ENCODE measurements around the gene EPM2AIP1.
A peak's percentile ranks its signal among the peaks of the same experiment; 100 is the strongest.
"Not testable (repeated sequence)": the region's sequence is repeated elsewhere in the genome, so short reads cannot be mapped to it uniquely, and the experiment has no call there.

The EPM2AIP1 gene

DNA sequence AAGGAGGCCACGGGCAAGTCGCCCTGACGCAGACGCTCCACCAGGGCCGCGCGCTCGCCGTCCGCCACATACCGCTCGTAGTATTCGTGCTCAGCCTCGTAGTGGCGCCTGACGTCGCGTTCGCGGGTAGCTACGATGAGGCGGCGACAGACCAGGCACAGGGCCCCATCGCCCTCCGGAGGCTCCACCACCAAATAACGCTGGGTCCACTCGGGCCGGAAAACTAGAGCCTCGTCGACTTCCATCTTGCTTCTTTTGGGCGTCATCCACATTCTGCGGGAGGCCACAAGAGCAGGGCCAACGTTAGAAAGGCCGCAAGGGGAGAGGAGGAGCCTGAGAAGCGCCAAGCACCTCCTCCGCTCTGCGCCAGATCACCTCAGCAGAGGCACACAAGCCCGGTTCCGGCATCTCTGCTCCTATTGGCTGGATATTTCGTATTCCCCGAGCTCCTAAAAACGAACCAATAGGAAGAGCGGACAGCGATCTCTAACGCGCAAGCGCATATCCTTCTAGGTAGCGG, at the start of gene EPM2AIP1:
TSS of gene EPM2AIP1 (minus strand) at position 326 of the 520 bp plus-strand sequence. CDS start at position 272, 54 bp downstream.
- peak; percentile 35 for DNase-seq (ENCODE audit: low read depth)
- TF ChIP-seq, protein P1, sequence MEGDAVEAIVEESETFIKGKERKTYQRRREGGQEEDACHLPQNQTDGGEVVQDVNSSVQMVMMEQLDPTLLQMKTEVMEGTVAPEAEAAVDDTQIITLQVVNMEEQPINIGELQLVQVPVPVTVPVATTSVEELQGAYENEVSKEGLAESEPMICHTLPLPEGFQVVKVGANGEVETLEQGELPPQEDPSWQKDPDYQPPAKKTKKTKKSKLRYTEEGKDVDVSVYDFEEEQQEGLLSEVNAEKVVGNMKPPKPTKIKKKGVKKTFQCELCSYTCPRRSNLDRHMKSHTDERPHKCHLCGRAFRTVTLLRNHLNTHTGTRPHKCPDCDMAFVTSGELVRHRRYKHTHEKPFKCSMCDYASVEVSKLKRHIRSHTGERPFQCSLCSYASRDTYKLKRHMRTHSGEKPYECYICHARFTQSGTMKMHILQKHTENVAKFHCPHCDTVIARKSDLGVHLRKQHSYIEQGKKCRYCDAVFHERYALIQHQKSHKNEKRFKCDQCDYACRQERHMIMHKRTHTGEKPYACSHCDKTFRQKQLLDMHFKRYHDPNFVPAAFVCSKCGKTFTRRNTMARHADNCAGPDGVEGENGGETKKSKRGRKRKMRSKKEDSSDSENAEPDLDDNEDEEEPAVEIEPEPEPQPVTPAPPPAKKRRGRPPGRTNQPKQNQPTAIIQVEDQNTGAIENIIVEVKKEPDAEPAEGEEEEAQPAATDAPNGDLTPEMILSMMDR (IDR thresholded peaks at IDR 0.05; ENCODE audit: low read depth, low read length, missing control alignments), result peak; percentile 18
- H3K4me3 ChIP-seq (ENCODE audit: low read depth, low read length), result peak within 1 kb of the TSS; percentile 72

DNA sequence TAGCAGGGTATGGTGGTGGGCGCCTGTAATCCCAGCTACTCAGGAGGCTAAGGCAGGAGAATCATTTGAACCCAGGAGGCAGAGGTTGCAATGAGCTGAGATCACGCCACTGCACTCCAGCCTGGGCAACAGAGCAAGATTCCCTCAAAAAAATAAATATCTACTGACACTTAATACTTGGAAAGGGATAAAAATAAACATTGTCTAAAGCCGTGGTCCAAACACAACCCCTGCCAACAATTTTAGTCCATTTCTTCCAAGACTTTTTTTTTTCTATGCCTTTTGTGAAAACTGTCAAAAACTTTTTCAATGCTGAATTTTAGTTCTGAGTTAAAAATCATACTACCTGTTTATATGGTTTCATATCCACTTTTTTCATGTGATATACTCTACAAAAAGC, 49.8 kb upstream of the EPM2AIP1 start:
- H3K4me3 ChIP-seq (ENCODE audit: low read depth, low read length); DNase-seq (ENCODE audit: low read depth): not testable (repeated sequence)

DNA sequence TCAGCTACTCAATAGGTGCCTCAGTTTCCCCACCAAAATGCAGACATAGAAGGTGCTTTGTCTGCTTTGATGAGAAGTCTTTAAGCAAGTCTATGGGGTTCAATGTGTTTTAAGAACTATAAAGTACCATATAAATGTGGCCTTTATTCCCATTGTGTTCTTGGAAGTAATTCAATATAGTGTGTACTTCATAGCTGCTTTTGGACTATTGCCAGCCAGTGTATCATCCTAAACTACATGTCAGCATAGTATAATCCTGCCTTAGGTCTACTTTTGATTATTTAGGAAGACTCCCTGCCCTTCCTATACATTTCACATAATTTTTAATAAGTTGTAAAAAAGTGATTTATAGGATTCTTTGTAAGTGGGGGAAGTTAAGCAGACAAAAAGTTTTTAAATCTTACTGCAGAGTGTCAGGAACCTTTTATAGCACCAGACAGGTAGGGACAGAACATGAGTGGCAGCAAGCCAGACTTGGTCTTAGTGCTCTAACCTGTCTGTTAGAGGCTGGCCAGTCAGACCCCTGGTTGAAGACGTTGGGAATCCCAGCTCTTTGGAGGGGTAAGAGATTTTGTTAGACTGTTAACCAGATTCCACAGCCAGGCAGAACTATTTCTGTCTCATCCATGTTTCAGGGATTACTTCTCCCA, 48.7 kb upstream of the EPM2AIP1 start:
- no peak overlapping the region for H3K4me3 ChIP-seq (ENCODE audit: low read depth, low read length)
- DNase-seq (ENCODE audit: low read depth), result no peak
- TF ChIP-seq, protein P1 (IDR thresholded peaks at IDR 0.05; ENCODE audit: low read depth, low read length, missing control alignments), result no peak

DNA sequence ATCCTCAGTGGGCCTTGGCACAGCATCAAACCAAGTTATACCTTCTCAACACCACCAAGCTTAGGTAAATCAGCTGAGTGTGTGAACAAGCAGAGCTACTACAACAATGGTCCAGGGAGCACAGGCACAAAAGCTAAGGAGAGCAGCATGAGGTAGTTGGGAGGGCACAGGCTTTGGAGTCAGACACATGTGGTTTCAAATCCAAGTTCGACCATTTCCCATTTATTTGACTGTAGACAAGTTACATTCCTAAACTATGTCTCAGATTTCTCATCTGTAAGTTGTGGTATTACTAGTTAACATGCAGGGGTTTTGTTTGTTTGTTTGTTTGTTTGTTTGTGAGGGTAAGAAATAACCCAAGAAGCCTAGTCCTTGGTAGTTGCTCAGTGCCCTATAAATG, 47.3 kb upstream of the EPM2AIP1 start:
- TF ChIP-seq, protein P1 (IDR thresholded peaks at IDR 0.05; ENCODE audit: low read depth, low read length, missing control alignments), result no peak
- DNase-seq (ENCODE audit: low read depth), result no peak
- no peak overlapping the region for H3K4me3 ChIP-seq (ENCODE audit: low read depth, low read length)

DNA sequence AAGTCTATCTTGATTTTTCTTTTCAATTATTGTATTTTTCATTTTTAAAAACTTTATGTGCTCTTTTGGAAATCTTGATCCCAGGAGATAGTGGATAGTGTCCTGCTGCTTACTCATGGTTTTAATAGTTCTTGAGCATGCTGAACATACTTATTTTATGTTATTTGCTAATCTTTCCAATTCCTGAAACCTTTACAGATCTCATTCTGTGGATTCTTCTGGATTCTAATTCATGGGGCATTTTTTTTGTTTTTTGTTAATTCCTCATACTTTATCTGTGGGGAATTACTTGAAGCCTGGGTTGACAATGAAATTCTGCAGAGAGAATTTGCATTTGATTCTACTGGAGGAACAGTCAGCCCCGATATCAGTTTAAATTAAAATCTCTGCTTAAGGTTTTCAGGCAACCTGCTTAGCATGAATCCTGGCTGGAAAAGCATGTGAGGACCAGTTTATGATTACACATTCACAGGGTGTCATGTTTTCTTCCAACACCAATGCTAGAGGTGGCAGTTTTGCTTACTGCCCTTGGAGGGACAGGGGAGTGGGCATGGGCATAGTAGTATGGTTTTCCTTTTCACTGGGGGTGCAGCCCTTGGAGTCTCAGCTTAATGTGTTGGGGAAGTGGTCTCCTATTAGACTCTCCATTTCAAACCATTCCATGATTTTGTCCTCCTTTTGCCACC, 46.4 kb upstream of the EPM2AIP1 start:
- H3K4me3 ChIP-seq (ENCODE audit: low read depth, low read length), result no peak overlapping the region
- DNase-seq (ENCODE audit: low read depth), result no peak
- TF ChIP-seq, protein P1 (IDR thresholded peaks at IDR 0.05; ENCODE audit: low read depth, low read length, missing control alignments), result no peak

DNA sequence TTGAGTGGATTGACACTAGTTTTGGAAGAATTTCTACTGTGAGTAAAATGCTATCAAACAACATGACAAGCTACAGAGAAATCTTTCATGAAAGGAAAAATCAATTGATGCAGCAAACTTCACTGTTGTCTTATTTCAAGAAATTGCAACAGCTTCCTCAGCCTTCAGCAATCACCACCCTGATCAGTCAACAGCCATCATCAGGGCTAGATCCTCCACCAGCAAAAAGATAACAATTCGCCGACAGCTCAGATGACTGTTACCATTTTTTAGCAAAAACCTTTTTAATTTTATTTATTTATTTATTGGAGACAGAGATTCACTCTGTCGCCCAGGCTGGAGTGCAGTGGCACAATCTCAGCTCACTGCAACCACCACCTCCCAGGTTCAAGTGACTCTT, 44.4 kb upstream of the EPM2AIP1 start:
- no peak overlapping the region for H3K4me3 ChIP-seq (ENCODE audit: low read depth, low read length)
- TF ChIP-seq, protein P1 (IDR thresholded peaks at IDR 0.05; ENCODE audit: low read depth, low read length, missing control alignments), result no peak
- DNase-seq (ENCODE audit: low read depth), result no peak

DNA sequence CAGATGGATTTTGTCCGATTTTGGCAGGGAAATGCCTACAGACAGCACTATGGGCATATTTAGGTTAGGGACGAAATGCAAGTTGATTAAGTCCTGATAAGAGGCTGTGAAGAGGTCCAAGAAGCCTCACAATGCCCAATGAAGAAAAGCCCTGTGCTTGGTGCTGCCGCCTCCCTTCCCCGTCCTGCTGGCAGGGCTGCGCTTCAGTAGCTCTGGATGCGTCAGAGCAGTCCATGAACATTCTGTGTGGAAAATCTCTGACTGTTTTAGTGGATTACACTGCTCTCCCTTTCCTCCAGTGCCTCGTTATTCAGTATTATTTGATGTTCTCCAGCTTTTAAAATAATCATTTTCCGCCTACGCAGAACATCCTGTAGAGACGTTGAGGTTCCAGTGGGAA, 40.0 kb upstream of the EPM2AIP1 start:
- no peak for DNase-seq (ENCODE audit: low read depth)
- no peak overlapping the region for H3K4me3 ChIP-seq (ENCODE audit: low read depth, low read length)
- TF ChIP-seq, protein P1 (IDR thresholded peaks at IDR 0.05; ENCODE audit: low read depth, low read length, missing control alignments), result no peak
